GM21529 (cell line): ENCODE measurements around the gene BCR.
"Not testable (repeated sequence)": the region's sequence is repeated elsewhere in the genome, so short reads cannot be mapped to it uniquely, and the experiment has no call there.

Experiments
- ATAC-seq: cut with Tn5 transposase; IDR thresholded peaks from one replicate; pipeline ENCODE4 v1.9.1; 2021; ENCODE audit not compliant: unreplicated experiment

The BCR gene

GRCh38 chr22:23180301-23180892 lies at the start of gene BCR:
TSS of gene BCR (plus strand) at chr22:23180509. CDS start at chr22:23180961, 452 bp downstream.
- ATAC-seq: peak; percentile 47

DNA sequence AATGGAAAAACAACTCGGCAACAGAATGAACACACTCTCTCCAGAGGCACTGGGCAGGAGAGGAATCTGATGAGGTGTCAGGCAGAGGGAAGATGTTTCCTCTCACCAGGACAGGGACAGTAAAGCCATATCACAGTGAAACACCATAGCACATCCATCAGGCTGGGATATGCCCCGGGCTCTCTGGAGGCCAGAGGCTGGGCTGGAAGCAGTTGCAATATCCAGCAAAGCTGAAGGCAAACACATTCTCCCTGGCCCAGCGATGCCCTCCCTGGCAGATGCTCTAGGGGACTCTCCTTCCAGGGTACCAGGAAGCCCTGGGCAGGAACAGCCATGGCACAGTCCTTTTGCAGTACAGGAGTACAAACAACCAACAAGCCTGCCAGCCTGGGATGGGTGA lies 49.6 kb upstream of the BCR start:
- ATAC-seq: no peak

GRCh38 chr22:23131931-23132330 lies 48.4 kb upstream of the BCR start:
- ATAC-seq: no peak

GRCh38 chr22:23132376-23133091 lies 47.8 kb upstream of the BCR start:
- no peak for ATAC-seq

DNA sequence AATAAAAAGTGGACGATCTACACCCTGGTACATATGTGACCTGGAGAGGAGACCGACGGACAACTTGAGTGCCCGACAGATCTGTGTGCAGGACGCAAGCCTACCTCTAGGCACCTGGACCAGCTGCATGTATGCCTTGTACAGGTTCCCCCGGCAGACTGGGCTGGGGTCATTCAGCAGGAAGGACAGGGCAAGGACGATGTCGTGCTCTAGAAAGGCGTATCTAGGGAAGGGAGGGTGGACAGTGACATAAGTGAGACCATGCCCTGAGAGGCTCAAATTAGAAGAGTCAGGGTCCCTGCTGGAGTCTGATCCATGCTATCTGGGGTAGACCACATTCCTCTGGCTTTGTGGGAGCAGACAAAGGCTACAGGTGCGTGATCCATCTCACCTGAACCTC lies 46.4 kb upstream of the BCR start:
- ATAC-seq: no peak

GRCh38 chr22:23136991-23137390 lies 43.3 kb upstream of the BCR start:
- not testable (repeated sequence) for ATAC-seq

GRCh38 chr22:23137468-23137867 lies 42.8 kb upstream of the BCR start:
- no peak for ATAC-seq

- peak; percentile 50 for ATAC-seq
Measured at GRCh38 chr22:23137905-23138561, 42.3 kb upstream of the BCR start.

- no peak for ATAC-seq
Measured at GRCh38 chr22:23138584-23139435, 41.5 kb upstream of the BCR start.

- ATAC-seq: no peak
Measured at GRCh38 chr22:23140385-23140784, 39.9 kb upstream of the BCR start.

DNA sequence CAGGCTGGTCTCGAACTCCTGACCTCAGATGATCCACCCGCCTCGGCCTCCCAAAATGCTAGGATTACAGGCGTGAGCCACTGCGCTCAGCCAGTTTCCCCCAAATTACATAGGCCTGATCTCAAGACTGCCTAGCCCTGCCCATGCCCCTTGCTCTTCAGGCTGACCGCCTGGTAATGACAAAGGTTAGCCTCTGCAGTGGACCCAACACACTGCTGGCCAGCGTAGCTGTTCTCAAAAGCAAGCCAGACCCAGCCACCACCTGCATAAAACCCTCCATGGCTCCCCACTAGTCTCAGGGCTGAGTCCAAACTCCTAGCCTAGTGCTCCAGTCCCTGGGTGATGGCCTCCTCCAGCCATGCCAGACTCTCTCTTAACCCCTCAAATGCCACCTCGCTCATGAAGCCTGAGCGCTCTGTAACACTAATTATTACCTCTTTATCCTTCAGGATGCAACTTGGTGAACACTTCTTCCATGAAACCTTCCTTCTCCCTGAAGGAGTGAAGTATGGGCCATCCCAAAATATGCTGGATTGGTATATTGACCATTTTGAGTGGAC lies 37.7 kb upstream of the BCR start:
- ATAC-seq: no peak

GRCh38 chr22:23143119-23143518 lies 37.2 kb upstream of the BCR start:
- ATAC-seq: no peak

- no peak for ATAC-seq
Measured at GRCh38 chr22:23144432-23144831, 35.9 kb upstream of the BCR start.

- no peak for ATAC-seq
Measured at GRCh38 chr22:23144932-23145877, 35.1 kb upstream of the BCR start, which contains the start of gene RAB36. TSS of gene RAB36 (plus strand) at chr22:23145477. CDS start at chr22:23146617, 1,140 bp downstream.

DNA sequence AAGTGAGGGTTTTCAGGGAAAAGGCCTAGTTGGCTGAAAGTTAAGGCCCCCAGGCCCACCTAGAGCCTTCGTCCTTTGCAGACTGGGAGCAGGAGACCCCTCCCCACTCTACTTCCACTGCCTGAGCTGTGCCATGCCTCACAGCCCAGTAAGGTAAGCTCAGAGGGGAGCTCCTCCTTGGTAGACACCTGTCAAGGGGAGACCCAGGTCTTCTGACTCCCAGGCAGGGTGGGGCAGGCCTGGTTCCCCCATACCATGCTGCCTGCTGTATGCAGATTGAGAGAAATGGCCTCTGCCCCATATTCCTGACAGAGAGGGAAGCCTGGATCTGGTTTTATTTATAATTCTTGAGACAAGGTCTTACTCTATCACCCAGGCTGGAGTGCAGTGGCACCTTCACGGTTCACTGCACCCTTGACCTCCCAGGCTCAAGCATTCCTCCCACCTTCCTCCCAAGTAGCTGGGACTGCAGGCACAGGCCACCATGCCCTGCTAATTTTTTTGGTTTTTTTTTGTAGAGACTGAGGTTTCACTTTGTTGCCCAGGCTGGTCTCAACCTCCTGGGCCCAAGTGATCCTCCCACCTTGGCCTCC lies 34.3 kb upstream of the BCR start:
- no peak for ATAC-seq

DNA sequence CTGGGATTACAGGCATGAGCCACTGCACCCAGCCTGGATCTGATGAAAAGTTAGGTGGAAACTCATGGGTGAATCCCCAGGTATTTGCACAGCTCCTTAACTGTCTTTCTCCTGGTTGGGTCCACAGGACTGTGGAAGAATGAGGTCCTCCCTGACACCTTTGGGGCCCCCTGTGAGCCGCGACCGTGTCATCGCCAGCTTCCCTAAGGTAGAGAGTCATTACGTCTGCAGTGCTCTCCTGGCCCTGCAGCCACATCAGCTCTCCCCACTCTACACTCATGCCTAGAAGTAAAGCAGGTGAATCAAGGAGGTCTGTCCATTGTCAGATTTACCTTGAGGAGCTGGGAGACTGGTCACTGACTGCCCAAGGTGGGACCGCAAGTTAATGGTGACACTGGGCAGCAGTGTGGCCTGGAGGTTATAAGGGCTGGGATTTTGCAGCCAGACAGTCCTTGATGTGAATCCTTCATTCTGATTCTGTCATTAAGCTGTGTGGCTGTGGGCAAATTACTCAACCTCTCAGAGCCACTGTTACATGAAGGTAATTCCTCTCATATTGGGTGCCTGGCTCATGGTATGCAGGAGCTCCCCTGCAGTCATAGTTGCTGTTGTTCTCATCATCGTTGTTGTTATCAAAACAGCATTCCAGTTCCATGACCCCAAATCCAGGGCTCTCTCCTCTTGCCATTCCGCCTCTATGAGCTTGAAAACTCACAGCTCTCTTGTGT lies 33.7 kb upstream of the BCR start:
- no peak for ATAC-seq

DNA sequence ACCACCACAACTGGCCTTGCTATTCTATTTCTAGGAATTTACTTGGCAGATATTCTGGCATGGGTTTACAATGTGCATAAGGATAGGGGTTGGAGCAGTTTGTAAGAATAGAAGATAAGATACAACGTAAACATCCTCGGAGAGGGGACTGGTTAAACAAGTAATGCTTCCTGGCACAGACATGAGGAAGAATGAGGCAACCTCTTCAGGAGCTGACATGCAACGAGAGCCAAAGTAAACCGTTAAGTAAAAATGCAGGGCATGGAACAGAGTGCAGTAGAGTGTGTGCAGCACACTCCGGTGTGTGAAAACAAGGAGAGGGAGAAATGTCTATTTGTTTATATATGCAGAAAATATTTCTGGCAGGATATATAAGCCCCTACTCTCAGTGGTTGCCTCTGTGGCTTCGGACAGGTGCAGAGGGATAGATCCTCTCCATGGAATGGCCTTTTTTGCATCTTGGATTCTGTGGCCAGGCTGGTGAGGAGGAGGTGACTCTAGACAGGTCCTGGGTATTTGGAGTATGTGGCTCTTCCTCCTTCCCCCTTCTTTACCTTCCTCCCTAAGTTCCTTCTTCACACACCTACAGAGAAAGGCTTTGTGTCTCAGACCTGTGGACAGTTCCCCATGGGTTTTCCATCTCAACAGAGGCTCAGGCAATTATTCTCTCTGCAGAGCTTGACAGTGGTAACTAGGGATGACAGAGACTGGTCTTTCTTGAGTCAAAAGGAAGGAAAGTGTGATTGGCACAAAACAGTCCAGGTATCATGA lies 32.5 kb upstream of the BCR start:
- ATAC-seq: no peak

- no peak for ATAC-seq
Measured at GRCh38 chr22:23149743-23150238, 30.5 kb upstream of the BCR start.
